Measurements from ENCODE around the gene LIMA1. TPM values are rescaled to one million over a fixed set of nuclear protein-coding genes. Genes with fewer than 3 reads are reported as not detected.

The LIMA1 gene
- total and polyA plus RNA-seq, 2 of the 4 experiments (the other 2 are of a cell fraction), result 126 to 163 TPM

DNA sequence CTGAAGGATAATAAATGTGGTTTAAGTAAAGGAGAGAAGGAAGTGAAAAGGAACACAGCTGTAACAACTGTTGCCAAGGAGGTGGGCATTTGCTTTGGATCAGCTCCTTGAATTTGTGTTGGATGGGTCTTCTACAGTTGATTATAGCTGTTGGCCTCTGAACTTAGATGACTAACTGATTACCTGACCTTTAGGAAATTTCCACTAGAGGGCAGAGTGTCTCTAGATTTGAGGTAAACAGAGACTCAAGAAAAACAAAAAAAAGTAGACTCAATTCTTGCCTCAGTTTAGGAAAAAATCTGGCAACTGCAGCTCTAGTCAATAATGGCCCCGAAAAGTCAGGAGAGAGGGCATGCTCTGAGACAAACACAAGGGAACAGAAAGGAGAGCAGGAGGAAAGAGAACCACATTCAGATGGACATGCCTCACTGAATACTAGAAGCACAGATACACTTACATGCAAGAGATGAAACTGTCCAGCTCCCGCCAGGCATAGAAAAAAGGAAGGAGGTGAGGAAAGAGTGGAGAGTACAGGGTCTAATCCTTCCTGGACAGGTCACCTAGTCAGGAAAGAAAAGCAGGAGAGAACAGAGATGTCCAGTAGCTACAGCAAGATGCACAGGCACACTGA, 150.7 kb downstream of the LIMA1 start:
- BruUV-seq (replicated peaks), result no TSS peak
- Histone ChIP-seq H3K18ac (ENCODE audit: low read depth, low read length) (no peak overlapping the region), H3K9me1 (ENCODE audit: insufficient read depth, low read length) (no peaks in the 10 kb centered on the region), H2AFZ (replicated peaks; ENCODE audit: low read length, poor library complexity) (no peak overlapping the region), H2AK5ac (ENCODE audit: low read depth, low read length) (no peak overlapping the region), H3K27ac (ENCODE audit: insufficient read depth, low read length) (peak overlapping the region; percentile 3; the same call in 1 of the 2 replicates), H2AK9ac (replicated peaks; ENCODE audit: low read depth, low read length, poor library complexity) (no peak overlapping the region), H4K91ac (ENCODE audit: insufficient read depth, low read depth, low read length) (no peak overlapping the region), H3K56ac (ENCODE audit: extremely low read depth, insufficient read depth, low read length) (no peak overlapping the region), H3K14ac (replicated peaks; ENCODE audit: low read depth, low read length) (no peak overlapping the region), H3K9me3 (ENCODE audit: control insufficient read depth, insufficient read depth, low read length) (no peaks in the 10 kb centered on the region), H3K4me1 (ENCODE audit: control insufficient read depth, insufficient read depth, low read length) (peaks cover 3% of the 10 kb centered on the region), H3K79me1 (ENCODE audit: low read depth in 1 of 2, low read length in 2 of 2) (peaks cover 17 to 40% of the 10 kb centered on the region in 2 experiments), H2BK20ac (ENCODE audit: low read depth, low read length) (no peak overlapping the region), H2BK120ac (ENCODE audit: low read depth, low read length) (no peak overlapping the region), H4K8ac (ENCODE audit: low read depth in 2 of 2, low read length in 2 of 2) (no peak overlapping the region), H2BK5ac (ENCODE audit: low read depth, low read length, poor library complexity, severe bottlenecking) (peak overlapping the region; percentile 9), H3K9ac (ENCODE audit: low read depth, low read length) (no peak overlapping the region), H3K4me3 (ENCODE audit: insufficient read depth, low read depth, low read length) (no peak overlapping the region), H4K5ac (ENCODE audit: low read depth, low read length) (no peak overlapping the region), H3K23ac (ENCODE audit: low read depth, low read length) (no peak overlapping the region), H4K20me1 (ENCODE audit: insufficient read depth, low read length) (peaks cover 1% of the 10 kb centered on the region; the same call in 1 of the 2 replicates), H2BK15ac (ENCODE audit: low read depth, low read length) (no peak overlapping the region), H3K4me2 (ENCODE audit: low read depth, low read length) (no peak overlapping the region), H3K36me3 (ENCODE audit: control insufficient read depth, insufficient read depth, low read length) (peaks cover 47% of the 10 kb centered on the region), H3K4ac (ENCODE audit: low read depth, low read length) (no peak overlapping the region), H3K27me3 (ENCODE audit: control insufficient read depth, insufficient read depth, low read length) (no peaks in the 10 kb centered on the region)
- in situ Hi-C loops (cut with MboI; ENCODE audit: low sequenced_read_pairs) (no loop called here), intact Hi-C loops (cut with micrococcal nuclease) (loop anchor here (1.0 kb wide), 2 partner anchors 43 to 182 kb away; no protein-coding TSS in a partner anchor), dilution Hi-C loops (cut with HindIII; ENCODE audit: low sequenced_read_pairs, unreplicated experiment) (no loop called here)
- TF ChIP-seq MAFK (IDR thresholded peaks at IDR 0.05; ENCODE audit: low read depth, low read length), result no peak
- no peak for TF ChIP-seq MXI1 (IDR thresholded peaks at IDR 0.05; ENCODE audit: borderline replicate concordance, low read depth, low read length)
- TF ChIP-seq FOS (IDR thresholded peaks at IDR 0.05; ENCODE audit: low read depth, low read length), result no peak
- peak; percentile 55 for TF ChIP-seq RAD21 (IDR thresholded peaks at IDR 0.05; ENCODE audit: low read length)
- no peak for TF ChIP-seq POLR2A (IDR thresholded peaks at IDR 0.05; ENCODE audit: low read depth, low read length)
- TF ChIP-seq CHD1 (IDR thresholded peaks at IDR 0.05; ENCODE audit: low read depth, low read length), result no peak
- TF ChIP-seq RFX5 (IDR thresholded peaks at IDR 0.05; ENCODE audit: low read depth, low read length), result no peak
- no peak for TF ChIP-seq CEBPB (IDR thresholded peaks at IDR 0.05; ENCODE audit: low read depth, low read length)
- peak; percentile 69 for TF ChIP-seq SMC3 (IDR thresholded peaks at IDR 0.05; ENCODE audit: low read depth, low read length)
- TF ChIP-seq MAZ (IDR thresholded peaks at IDR 0.05; ENCODE audit: borderline replicate concordance, low read depth, low read length), result no peak
- TF ChIP-seq NFE2L2 (IDR thresholded peaks at IDR 0.05; ENCODE audit: low read depth, low read length), result no peak
- no peak for TF ChIP-seq USF2 (IDR thresholded peaks at IDR 0.05; ENCODE audit: low read depth, low read length)
- TF ChIP-seq BHLHE40 (IDR thresholded peaks at IDR 0.05; ENCODE audit: low read depth, low read length), result no peak
- peak; percentile 66 for TF ChIP-seq CTCF (conservative IDR thresholded peaks at IDR 0.05; ENCODE audit: low read depth, low read length)
- TF ChIP-seq ELK1 (IDR thresholded peaks at IDR 0.05; ENCODE audit: borderline replicate concordance, low read depth, low read length), result no peak
- ATAC-seq (ENCODE audit: low read depth) (peak; percentile 62), DNase-seq (peak; percentile 61)
- ChIA-PET CTCF (interaction anchor here (0.6 to 1.5 kb wide), 11 partner anchors 10 to 513 kb away, joined by 3 to 6 read pairs (median 4); no protein-coding TSS in a partner anchor), POLR2A (ENCODE audit: unreplicated experiment) (no interaction called here)
- WGBS, 2 experiments (ENCODE audit: extremely low coverage in 2 of 2, insufficient read length in 1 of 2), result no CpG with 5 or more reads among the region's 2 CpGs

Measured in IMR-90 (cell line).